HG02571 (cell line): Measurements from ENCODE around the gene DNAH2.

Experiments used
- ATAC-seq: cut with Tn5 transposase; IDR thresholded peaks from one replicate; pipeline ENCODE4 v1.9.1; 2021; ENCODE audit warnings: mild to moderate bottlenecking, moderate library complexity; ENCODE audit not compliant: unreplicated experiment

The DNAH2 gene

GRCh38 chr17:7701681-7702080, 15.9 kb upstream of the DNAH2 start:
- no peak for ATAC-seq

GRCh38 chr17:7702776-7703175, 14.8 kb upstream of the DNAH2 start:
- ATAC-seq, result no peak

GRCh38 chr17:7703584-7704479, 13.7 kb upstream of the DNAH2 start:
- no peak for ATAC-seq

GRCh38 chr17:7704601-7705268, 12.8 kb upstream of the DNAH2 start, which contains the start of gene EFNB3:
Gene EFNB3, plus strand, starts transcription at chr17:7705202. Its CDS starts 397 bp downstream, at chr17:7705599.
- no peak for ATAC-seq

GRCh38 chr17:7705269-7706255, 12.0 kb upstream of the DNAH2 start:
- ATAC-seq, result no peak

- no peak for ATAC-seq
Observed at GRCh38 chr17:7706631-7707354, 10.8 kb upstream of the DNAH2 start.

- no peak for ATAC-seq
Observed at GRCh38 chr17:7707446-7707845, 10.1 kb upstream of the DNAH2 start.

- no peak for ATAC-seq
Observed at GRCh38 chr17:7707858-7708750, 9.4 kb upstream of the DNAH2 start.

GRCh38 chr17:7709031-7709430, 8.5 kb upstream of the DNAH2 start:
- ATAC-seq, result no peak

GRCh38 chr17:7710301-7710700, 7.2 kb upstream of the DNAH2 start:
- no peak for ATAC-seq

GRCh38 chr17:7711051-7711755, 6.3 kb upstream of the DNAH2 start:
- ATAC-seq, result no peak

GRCh38 chr17:7712111-7712771, 5.3 kb upstream of the DNAH2 start:
- no peak for ATAC-seq

- ATAC-seq, result no peak
Observed at GRCh38 chr17:7713782-7714181, 3.8 kb upstream of the DNAH2 start.

GRCh38 chr17:7714721-7715594, 2.6 kb upstream of the DNAH2 start:
- no peak for ATAC-seq

GRCh38 chr17:7715936-7716886, 1.3 kb upstream of the DNAH2 start:
- no peak for ATAC-seq

- ATAC-seq, result no peak
Observed at GRCh38 chr17:7717756-7718350, 309 bp downstream of the DNAH2 start.
